Smooth muscle cell (in vitro differentiated cells): ENCODE results near the gene FAM32A. TPM values are rescaled to one million over a fixed set of nuclear protein-coding genes. Genes with fewer than 3 reads are reported as not detected.

Source experiments
- DNase-seq: peaks from one replicate; lab custom pipeline; 2025; ENCODE audit not compliant: unreplicated experiment; lab: John Stamatoyannopoulos, UW
- H2AFZ ChIP-seq: fragments of 200-600 bp; sonication (generic); 2 replicates; pipeline ENCODE4 v1.6.0; 2016; ENCODE audit warnings: antibody characterized with exemption, low read depth, mild to moderate bottlenecking
- H3F3A ChIP-seq: fragments of 200-600 bp; sonication (generic); 2 replicates; pipeline ENCODE4 v1.6.0; 2017; ENCODE audit warnings: antibody characterized with exemption, low read depth
- H3K27ac ChIP-seq: fragments of 200-600 bp; sonication (generic); 2 replicates; pipeline ENCODE4 v1.5.1; 2016; ENCODE audit warnings: low read depth, mild to moderate bottlenecking
- H3K27me3 ChIP-seq: fragments of 200-600 bp; sonication (generic); 2 replicates; pipeline ENCODE4 v1.6.1; 2016; ENCODE audit warnings: low read depth, mild to moderate bottlenecking
- H3K36me3 ChIP-seq: fragments of 200-600 bp; sonication (generic); 2 replicates; pipeline ENCODE4 v1.5.1; 2016; ENCODE audit warnings: low read depth
- H3K4me1 ChIP-seq: fragments of 200-600 bp; sonication (generic); 2 replicates; pipeline ENCODE4 v1.5.1; 2016; ENCODE audit warnings: low read depth
- H3K4me2 ChIP-seq: fragments of 200-600 bp; sonication (generic); 2 replicates; pipeline ENCODE4 v1.6.0; 2016; ENCODE audit warnings: mild to moderate bottlenecking
- H3K4me3 ChIP-seq: fragments of 200-600 bp; sonication (generic); 2 replicates; pipeline ENCODE4 v1.5.1; 2016; ENCODE audit warnings: mild to moderate bottlenecking
- H3K79me2 ChIP-seq: fragments of 200-600 bp; sonication (generic); 2 replicates; pipeline ENCODE4 v1.6.0; 2016; ENCODE audit warnings: low read depth, mild to moderate bottlenecking
- H3K9ac ChIP-seq: fragments of 200-600 bp; sonication (generic); 2 replicates; pipeline ENCODE4 v1.6.0; 2016; ENCODE audit warnings: low read depth
- H3K9me3 ChIP-seq: fragments of 200-600 bp; sonication (generic); replicated peaks from 2 replicates; pipeline ENCODE4 v1.5.1; 2016; ENCODE audit warnings: low read depth
- H4K20me1 ChIP-seq: fragments of 200-600 bp; sonication (generic); 2 replicates; pipeline ENCODE4 v1.6.0; 2016; ENCODE audit warnings: low read depth
- WGBS: methylation state at CpG from one replicate; pipeline ENCODE4 v1.1.7; 2016; ENCODE audit warnings: low lambda C conversion rate; 5-methylcytosine and 5-hydroxymethylcytosine counted together
- polyA plus RNA-seq: library from polyadenylated mRNA; unstranded; fragments of >200 nt; fragmentation: Nextera tagmentation; extraction: Ambion mirVana; gene quantifications from 2 replicates; pipeline ENCODE4 v1.2.1, GENCODE V29; 2016
- total RNA-seq: library from RNA; depleted of rRNA; stranded (reverse); fragments of >200 nt; gene quantifications from 2 replicates; pipeline ENCODE4 v1.2.3, GENCODE V29; 2014
- TF ChIP-seq, protein P1 (sequence below): fragments of 200-600 bp; sonication (generic); IDR thresholded peaks from 2 replicates; pipeline ENCODE4 v1.5.1; 2017; ENCODE audit warnings: borderline replicate concordance, mild to moderate bottlenecking, antibody characterized with exemption; ENCODE audit not compliant: insufficient read depth, poor library complexity, severe bottlenecking

The FAM32A gene
- total and polyA plus RNA-seq, 2 experiments from 2014 or later = 109 to 132 TPM

GRCh38 chr19:16139752-16140151 lies 45.5 kb upstream of the FAM32A start:
- H3K9me3 ChIP-seq = no peaks in the 10 kb centered on the region
- TF ChIP-seq, protein P1, sequence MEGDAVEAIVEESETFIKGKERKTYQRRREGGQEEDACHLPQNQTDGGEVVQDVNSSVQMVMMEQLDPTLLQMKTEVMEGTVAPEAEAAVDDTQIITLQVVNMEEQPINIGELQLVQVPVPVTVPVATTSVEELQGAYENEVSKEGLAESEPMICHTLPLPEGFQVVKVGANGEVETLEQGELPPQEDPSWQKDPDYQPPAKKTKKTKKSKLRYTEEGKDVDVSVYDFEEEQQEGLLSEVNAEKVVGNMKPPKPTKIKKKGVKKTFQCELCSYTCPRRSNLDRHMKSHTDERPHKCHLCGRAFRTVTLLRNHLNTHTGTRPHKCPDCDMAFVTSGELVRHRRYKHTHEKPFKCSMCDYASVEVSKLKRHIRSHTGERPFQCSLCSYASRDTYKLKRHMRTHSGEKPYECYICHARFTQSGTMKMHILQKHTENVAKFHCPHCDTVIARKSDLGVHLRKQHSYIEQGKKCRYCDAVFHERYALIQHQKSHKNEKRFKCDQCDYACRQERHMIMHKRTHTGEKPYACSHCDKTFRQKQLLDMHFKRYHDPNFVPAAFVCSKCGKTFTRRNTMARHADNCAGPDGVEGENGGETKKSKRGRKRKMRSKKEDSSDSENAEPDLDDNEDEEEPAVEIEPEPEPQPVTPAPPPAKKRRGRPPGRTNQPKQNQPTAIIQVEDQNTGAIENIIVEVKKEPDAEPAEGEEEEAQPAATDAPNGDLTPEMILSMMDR = no peak
- DNase-seq = no peak
- no peaks in the 10 kb centered on the region for H3K36me3 ChIP-seq
- H3F3A ChIP-seq = no peaks in the 10 kb centered on the region
- H3K27ac ChIP-seq = no peak overlapping the region
- H3K79me2 ChIP-seq = no peaks in the 10 kb centered on the region
- 89% methylated on average over 13 of the region's 13 CpGs for WGBS
- H2AFZ ChIP-seq = no peak overlapping the region
- H3K4me1 ChIP-seq = no peaks in the 10 kb centered on the region
- no peaks in the 10 kb centered on the region for H4K20me1 ChIP-seq
- H3K9ac ChIP-seq = no peak overlapping the region
- H3K4me2 ChIP-seq = no peak overlapping the region
- H3K4me3 ChIP-seq = no peak overlapping the region
- no peaks in the 10 kb centered on the region for H3K27me3 ChIP-seq

GRCh38 chr19:16141043-16141442 lies 44.2 kb upstream of the FAM32A start:
- 74% methylated on average over 4 of the region's 4 CpGs for WGBS
- H3K9ac ChIP-seq = no peak overlapping the region
- no peaks in the 10 kb centered on the region for H3K4me1 ChIP-seq
- no peaks in the 10 kb centered on the region for H3K79me2 ChIP-seq
- no peaks in the 10 kb centered on the region for H3K9me3 ChIP-seq
- H3K4me2 ChIP-seq = no peak overlapping the region
- no peaks in the 10 kb centered on the region for H4K20me1 ChIP-seq
- no peaks in the 10 kb centered on the region for H3F3A ChIP-seq
- no peaks in the 10 kb centered on the region for H3K36me3 ChIP-seq
- no peak overlapping the region for H2AFZ ChIP-seq
- H3K27me3 ChIP-seq = no peaks in the 10 kb centered on the region
- H3K4me3 ChIP-seq = no peak overlapping the region
- H3K27ac ChIP-seq = no peak overlapping the region
- DNase-seq = no peak
- TF ChIP-seq, protein P1 = no peak

DNA sequence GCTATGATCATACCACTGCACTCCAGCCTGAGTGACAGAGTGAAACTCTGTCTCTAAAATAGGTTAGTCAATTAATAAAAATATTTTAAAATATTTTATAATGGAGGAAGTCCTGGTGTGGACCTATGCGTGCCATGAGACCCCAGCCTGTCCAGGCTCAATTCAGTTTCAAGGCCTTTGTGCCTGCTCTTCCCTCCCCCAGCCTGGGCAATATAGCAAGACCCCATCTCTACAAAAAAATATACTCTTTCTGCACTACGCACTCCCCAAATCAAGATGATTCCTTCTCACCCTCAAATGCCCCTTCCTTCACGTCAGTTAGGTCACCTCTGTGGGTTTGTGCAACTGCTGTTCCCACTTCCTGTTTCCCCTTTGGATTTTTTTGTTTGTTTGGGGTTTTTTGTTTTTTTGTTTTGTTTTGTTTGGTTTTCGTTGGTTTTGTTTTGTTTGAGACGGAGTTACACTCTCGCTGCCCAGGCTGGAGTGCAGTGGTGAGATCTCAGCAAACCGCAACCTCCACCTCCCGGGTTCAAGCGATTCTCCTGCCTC lies 43.1 kb upstream of the FAM32A start:
- Histone ChIP-seq H3K27me3 (no peaks in the 10 kb centered on the region), H2AFZ (no peak overlapping the region), H4K20me1 (no peaks in the 10 kb centered on the region), H3K4me2 (no peak overlapping the region), H3K27ac (no peak overlapping the region), H3K4me1 (no peaks in the 10 kb centered on the region), H3F3A (no peaks in the 10 kb centered on the region), H3K9ac (no peak overlapping the region), H3K79me2 (no peaks in the 10 kb centered on the region), H3K9me3 (no peaks in the 10 kb centered on the region), H3K36me3 (no peaks in the 10 kb centered on the region), H3K4me3 (no peak overlapping the region)
- 91% methylated on average over 9 of the region's 9 CpGs for WGBS
- TF ChIP-seq, protein P1 = no peak
- DNase-seq = no peak

GRCh38 chr19:16143399-16144215 lies 41.6 kb upstream of the FAM32A start, which contains the start of gene HSH2D:
TSS of gene HSH2D (plus strand) at chr19:16143685. CDS start at chr19:16148751, 5,066 bp downstream.
- Histone ChIP-seq H2AFZ (no peak within 1 kb of the TSS), H3K4me3 (no peak within 1 kb of the TSS), H3K4me2 (no peak within 1 kb of the TSS), H3K9me3 (no peaks in the 10 kb centered on the region), H3F3A (no peaks in the 10 kb centered on the region), H4K20me1 (no peaks in the 10 kb centered on the region), H3K4me1 (no peaks in the 10 kb centered on the region), H3K36me3 (no peaks in the 10 kb centered on the region), H3K9ac (no peak within 1 kb of the TSS), H3K79me2 (no peaks in the 10 kb centered on the region), H3K27ac (no peak within 1 kb of the TSS), H3K27me3 (no peaks in the 10 kb centered on the region)
- DNase-seq = no peak
- TF ChIP-seq, protein P1 = no peak
- WGBS = 50% methylated on average over 13 of the region's 13 CpGs
